Activated gamma-delta T cell (primary cell): Measurements from ENCODE around the gene SSTR5.

Experiments
- DNase-seq: peaks from one replicate; lab custom pipeline; 2025; lab: John Stamatoyannopoulos, UW

The SSTR5 gene

GRCh38 chr16:1054660-1055556 lies 17.6 kb upstream of the SSTR5 start:
- DNase-seq: no peak

GRCh38 chr16:1055557-1055924 lies 17.0 kb upstream of the SSTR5 start:
- no peak for DNase-seq

- DNase-seq: no peak
Measured at GRCh38 chr16:1056196-1056595, 16.4 kb upstream of the SSTR5 start.

- no peak for DNase-seq
Measured at GRCh38 chr16:1057252-1057932, 15.2 kb upstream of the SSTR5 start.

GRCh38 chr16:1058216-1058615 lies 14.3 kb upstream of the SSTR5 start:
- DNase-seq: no peak

GRCh38 chr16:1059310-1059709 lies 13.2 kb upstream of the SSTR5 start:
- no peak for DNase-seq

GRCh38 chr16:1060416-1061340 lies 11.9 kb upstream of the SSTR5 start:
- no peak for DNase-seq

- no peak for DNase-seq
Measured at GRCh38 chr16:1061769-1062505, 10.6 kb upstream of the SSTR5 start.

GRCh38 chr16:1062895-1063294 lies 9.7 kb upstream of the SSTR5 start:
- DNase-seq: no peak

GRCh38 chr16:1063728-1064127 lies 8.8 kb upstream of the SSTR5 start:
- no peak for DNase-seq

GRCh38 chr16:1065469-1066128 lies 6.9 kb upstream of the SSTR5 start:
- no peak for DNase-seq

- DNase-seq: no peak
Measured at GRCh38 chr16:1066584-1067172, 5.9 kb upstream of the SSTR5 start.

GRCh38 chr16:1067629-1068028 lies 4.9 kb upstream of the SSTR5 start:
- DNase-seq: no peak

GRCh38 chr16:1068451-1068850 lies 4.1 kb upstream of the SSTR5 start:
- no peak for DNase-seq

GRCh38 chr16:1069154-1069553 lies 3.4 kb upstream of the SSTR5 start:
- DNase-seq: no peak

GRCh38 chr16:1070084-1070863 lies 2.3 kb upstream of the SSTR5 start:
- DNase-seq: no peak

- no peak for DNase-seq
Measured at GRCh38 chr16:1070864-1071408, 1.6 kb upstream of the SSTR5 start.

- DNase-seq: no peak
Measured at GRCh38 chr16:1071561-1072225, 854 bp upstream of the SSTR5 start.

GRCh38 chr16:1073262-1073558 lies 663 bp downstream of the SSTR5 start:
- DNase-seq: no peak
